ENCODE results near the gene IL17RB. TPM values are rescaled to one million over a fixed set of nuclear protein-coding genes. Genes with fewer than 3 reads are reported as not detected.

IL17RB gene
- polyA plus RNA-seq, 1 donor (not counting 4 experiments of a cell fraction or from before 2014, with no cell fraction given), result not detected

GRCh38 chr3:53902711-53903110 is 56.3 kb downstream of the IL17RB start:
- dilution Hi-C loops (cut with MboI; ENCODE audit: extremely low pct_ligation_motif_present, low sequenced_read_pairs), result no loop called here
- H4K20me1 ChIP-seq (ENCODE audit: control insufficient read depth, extremely low read depth, insufficient read depth, low read length), result no peaks in the 10 kb centered on the region
- H2AFZ ChIP-seq (ENCODE audit: control insufficient read depth, low read length), result no peak overlapping the region
- no peak overlapping the region for H3K9ac ChIP-seq (ENCODE audit: control insufficient read depth, extremely low read depth, insufficient read depth, low read length)
- TF ChIP-seq, protein P1, sequence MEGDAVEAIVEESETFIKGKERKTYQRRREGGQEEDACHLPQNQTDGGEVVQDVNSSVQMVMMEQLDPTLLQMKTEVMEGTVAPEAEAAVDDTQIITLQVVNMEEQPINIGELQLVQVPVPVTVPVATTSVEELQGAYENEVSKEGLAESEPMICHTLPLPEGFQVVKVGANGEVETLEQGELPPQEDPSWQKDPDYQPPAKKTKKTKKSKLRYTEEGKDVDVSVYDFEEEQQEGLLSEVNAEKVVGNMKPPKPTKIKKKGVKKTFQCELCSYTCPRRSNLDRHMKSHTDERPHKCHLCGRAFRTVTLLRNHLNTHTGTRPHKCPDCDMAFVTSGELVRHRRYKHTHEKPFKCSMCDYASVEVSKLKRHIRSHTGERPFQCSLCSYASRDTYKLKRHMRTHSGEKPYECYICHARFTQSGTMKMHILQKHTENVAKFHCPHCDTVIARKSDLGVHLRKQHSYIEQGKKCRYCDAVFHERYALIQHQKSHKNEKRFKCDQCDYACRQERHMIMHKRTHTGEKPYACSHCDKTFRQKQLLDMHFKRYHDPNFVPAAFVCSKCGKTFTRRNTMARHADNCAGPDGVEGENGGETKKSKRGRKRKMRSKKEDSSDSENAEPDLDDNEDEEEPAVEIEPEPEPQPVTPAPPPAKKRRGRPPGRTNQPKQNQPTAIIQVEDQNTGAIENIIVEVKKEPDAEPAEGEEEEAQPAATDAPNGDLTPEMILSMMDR (optimal IDR thresholded peaks at IDR 0.05 in 1 of 3, IDR thresholded peaks at IDR 0.05 in 1 of 3, conservative IDR thresholded peaks at IDR 0.05 in 1 of 3; ENCODE audit: extremely low read depth in 1 of 3, insufficient read depth in 2 of 3, low read length in 3 of 3), result no peak
- no peak for TF ChIP-seq EZH2 (IDR thresholded peaks at IDR 0.05; ENCODE audit: low read length)
- no peaks in the 10 kb centered on the region for H3K27me3 ChIP-seq (ENCODE audit: control insufficient read depth, extremely low read depth, insufficient read depth, low read length)
- no peaks in the 10 kb centered on the region for H3K36me3 ChIP-seq (ENCODE audit: control insufficient read depth in 2 of 2, extremely low read depth in 1 of 2, insufficient read depth in 2 of 2, low read length in 2 of 2)
- no peaks in the 10 kb centered on the region for H3K9me3 ChIP-seq (ENCODE audit: control insufficient read depth, low read depth, low read length)
- DNase-seq (ENCODE audit: low read depth, low spot score) (no peak), FAIRE-seq (no peak)
- peaks cover 2% of the 10 kb centered on the region for H3K4me1 ChIP-seq (ENCODE audit: control insufficient read depth, extremely low read depth, insufficient read depth, low read length)
- no peak overlapping the region for H3K27ac ChIP-seq (ENCODE audit: control insufficient read depth, insufficient read depth, low read length)
- no peaks in the 10 kb centered on the region for H3K79me2 ChIP-seq (ENCODE audit: control insufficient read depth, insufficient read depth, low read length)
- H3K9me1 ChIP-seq (ENCODE audit: control insufficient read depth, extremely low read depth, insufficient read depth, low read length), result no peaks in the 10 kb centered on the region
- no peak overlapping the region for H3K4me3 ChIP-seq (ENCODE audit: control insufficient read depth in 2 of 3, extremely low read depth in 1 of 3, insufficient read depth in 2 of 3, low read depth in 1 of 3, low read length in 3 of 3)
- H3K4me2 ChIP-seq (ENCODE audit: control insufficient read depth, extremely low read depth, insufficient read depth, low read depth, low read length), result no peak overlapping the region

GRCh38 chr3:53913401-53913800 is 67.0 kb downstream of the IL17RB start:
- no peak for DNase-seq (ENCODE audit: low read depth, low spot score)
- no peaks in the 10 kb centered on the region for H3K79me2 ChIP-seq (ENCODE audit: control insufficient read depth, insufficient read depth, low read length)
- H4K20me1 ChIP-seq (ENCODE audit: control insufficient read depth, extremely low read depth, insufficient read depth, low read length), result no peaks in the 10 kb centered on the region
- H3K9ac ChIP-seq (ENCODE audit: control insufficient read depth, extremely low read depth, insufficient read depth, low read length), result no peak overlapping the region
- H2AFZ ChIP-seq (ENCODE audit: control insufficient read depth, low read length), result no peak overlapping the region
- H3K9me3 ChIP-seq (ENCODE audit: control insufficient read depth, low read depth, low read length), result no peaks in the 10 kb centered on the region
- H3K9me1 ChIP-seq (ENCODE audit: control insufficient read depth, extremely low read depth, insufficient read depth, low read length), result no peaks in the 10 kb centered on the region
- no peak for FAIRE-seq
- TF ChIP-seq, protein P1 (optimal IDR thresholded peaks at IDR 0.05 in 1 of 3, IDR thresholded peaks at IDR 0.05 in 1 of 3, conservative IDR thresholded peaks at IDR 0.05 in 1 of 3; ENCODE audit: extremely low read depth in 1 of 3, insufficient read depth in 2 of 3, low read length in 3 of 3), result no peak
- TF ChIP-seq EZH2 (IDR thresholded peaks at IDR 0.05; ENCODE audit: low read length), result no peak
- no peaks in the 10 kb centered on the region for H3K4me1 ChIP-seq (ENCODE audit: control insufficient read depth, extremely low read depth, insufficient read depth, low read length)
- dilution Hi-C loops (cut with MboI; ENCODE audit: extremely low pct_ligation_motif_present, low sequenced_read_pairs), result no loop called here
- H3K4me3 ChIP-seq (ENCODE audit: control insufficient read depth in 2 of 3, extremely low read depth in 1 of 3, insufficient read depth in 2 of 3, low read depth in 1 of 3, low read length in 3 of 3), result no peak overlapping the region
- no peaks in the 10 kb centered on the region for H3K27me3 ChIP-seq (ENCODE audit: control insufficient read depth, extremely low read depth, insufficient read depth, low read length)
- no peaks in the 10 kb centered on the region for H3K36me3 ChIP-seq (ENCODE audit: control insufficient read depth in 2 of 2, extremely low read depth in 1 of 2, insufficient read depth in 2 of 2, low read length in 2 of 2)
- H3K4me2 ChIP-seq (ENCODE audit: control insufficient read depth, extremely low read depth, insufficient read depth, low read depth, low read length), result no peak overlapping the region
- H3K27ac ChIP-seq (ENCODE audit: control insufficient read depth, insufficient read depth, low read length), result no peak overlapping the region

Small RNA genes lying within 50 kb of the gene (small RNA-seq; reads per million reads assigned to genes)
- 0 reads per million in 3 experiments for gene AC012467.1 (ENCODE audit: insufficient read length in 3 of 3, low read depth in 3 of 3, low replicate concordance in 1 of 3)

Other genes starting within 250 kb of the IL17RB start
- gene CHDH, start 149 bp upstream of the IL17RB start, polyA plus RNA-seq, result 0.04 TPM in 1 of 3 replicates, not detected in the others
- gene ACTR8, start 35.6 kb downstream of the IL17RB start, polyA plus RNA-seq, result 17.7 to 28.8 TPM (median 21.7 TPM) in 3 replicates
- 44.1 to 94.9 TPM (median 73.6 TPM) in 3 replicates for gene SELENOK, start 45.3 kb downstream of the IL17RB start, polyA plus RNA-seq